HG02678 (cell line): ENCODE data around the gene PTH2.
"Not testable (repeated sequence)": the region's sequence is repeated elsewhere in the genome, so short reads cannot be mapped to it uniquely, and the experiment has no call there.

Experiments used
- ATAC-seq: cut with Tn5 transposase; IDR thresholded peaks from one replicate; pipeline ENCODE4 v1.9.1; 2021; ENCODE audit warnings: mild to moderate bottlenecking, moderate library complexity; ENCODE audit not compliant: unreplicated experiment

Gene PTH2

DNA sequence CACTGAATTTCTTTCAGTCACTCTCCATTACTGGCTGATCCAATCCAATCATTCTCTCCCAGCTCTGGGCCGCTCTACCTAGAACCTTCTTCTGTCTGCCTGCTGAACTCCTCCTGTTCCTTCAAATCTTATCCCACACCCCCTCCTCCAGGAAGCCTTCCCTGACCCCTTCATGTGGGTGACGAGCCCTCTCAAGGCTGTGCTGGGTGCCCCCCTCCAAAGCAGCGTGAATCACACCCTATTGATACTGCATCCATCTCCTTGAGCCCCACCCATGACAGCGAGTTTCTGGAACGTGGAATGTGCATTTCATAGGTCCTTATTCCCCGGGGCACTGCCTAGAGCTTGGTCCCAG, 25.2 kb upstream of the PTH2 start:
- ATAC-seq: no peak

DNA sequence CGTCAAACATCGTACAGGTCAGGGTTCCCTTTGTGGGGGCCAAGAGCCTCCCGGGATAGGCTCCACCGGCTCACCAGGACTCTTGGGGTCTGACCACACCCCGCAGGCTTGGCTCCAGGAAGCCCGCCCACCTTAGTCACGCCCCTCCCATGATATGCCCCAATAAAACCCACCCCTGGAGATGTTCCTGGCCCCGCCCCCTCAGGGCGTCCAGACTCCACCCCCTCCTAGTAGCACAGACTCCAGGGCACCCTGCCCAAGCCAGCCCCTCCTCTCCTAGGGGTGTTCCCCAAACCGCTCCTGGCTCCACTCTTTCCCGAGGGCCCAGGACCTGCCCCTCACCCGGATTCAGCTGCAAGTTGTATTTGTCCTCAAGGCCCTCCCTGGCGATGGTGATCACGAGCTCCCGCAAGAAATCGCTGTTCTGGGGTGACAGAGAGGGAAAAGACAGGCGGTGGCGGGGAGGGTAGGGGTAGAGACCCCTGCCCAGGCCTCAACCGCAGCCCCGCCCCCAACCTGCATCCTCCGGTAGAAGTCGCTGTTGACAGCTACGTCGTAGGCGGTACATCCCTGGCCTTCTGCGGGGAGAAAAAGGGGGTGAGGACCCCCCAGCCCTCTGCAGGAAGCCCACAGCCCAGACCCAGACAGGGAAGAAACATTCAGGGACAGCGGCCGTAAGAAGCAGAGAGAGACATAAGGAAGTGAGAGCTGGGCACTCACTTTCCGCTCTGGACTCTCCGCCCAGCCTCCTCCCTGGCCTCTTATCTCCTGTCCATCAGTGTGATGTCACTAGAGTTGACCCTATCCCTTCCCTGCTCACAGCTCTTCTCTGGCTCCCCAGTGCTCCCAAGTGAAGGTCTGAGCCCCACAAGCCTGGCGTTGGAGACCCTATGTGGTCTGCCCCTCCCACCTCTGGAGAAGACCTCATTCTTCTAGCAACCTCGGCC, 24.5 kb upstream of the PTH2 start:
- ATAC-seq: no peak

DNA sequence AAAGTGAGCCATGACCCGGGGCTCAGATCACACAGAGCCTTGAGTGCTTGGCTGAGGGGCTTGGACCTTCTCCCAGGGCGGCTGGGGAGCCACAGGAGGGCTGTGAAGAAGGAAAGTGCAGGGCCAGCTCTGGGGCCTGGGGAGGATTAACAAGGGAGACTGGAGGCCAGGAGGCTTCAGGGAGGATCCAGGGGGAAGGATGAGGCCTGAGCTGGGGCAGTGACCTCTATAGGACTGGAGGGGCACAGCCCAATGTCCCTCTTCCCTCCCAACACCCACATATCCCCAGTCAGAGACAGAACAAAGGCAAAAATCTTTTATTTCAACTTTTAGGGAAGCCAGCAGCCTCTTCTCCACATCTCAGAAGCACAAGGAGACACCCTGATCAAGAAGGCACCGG, 22.8 kb upstream of the PTH2 start:
- no peak for ATAC-seq

DNA sequence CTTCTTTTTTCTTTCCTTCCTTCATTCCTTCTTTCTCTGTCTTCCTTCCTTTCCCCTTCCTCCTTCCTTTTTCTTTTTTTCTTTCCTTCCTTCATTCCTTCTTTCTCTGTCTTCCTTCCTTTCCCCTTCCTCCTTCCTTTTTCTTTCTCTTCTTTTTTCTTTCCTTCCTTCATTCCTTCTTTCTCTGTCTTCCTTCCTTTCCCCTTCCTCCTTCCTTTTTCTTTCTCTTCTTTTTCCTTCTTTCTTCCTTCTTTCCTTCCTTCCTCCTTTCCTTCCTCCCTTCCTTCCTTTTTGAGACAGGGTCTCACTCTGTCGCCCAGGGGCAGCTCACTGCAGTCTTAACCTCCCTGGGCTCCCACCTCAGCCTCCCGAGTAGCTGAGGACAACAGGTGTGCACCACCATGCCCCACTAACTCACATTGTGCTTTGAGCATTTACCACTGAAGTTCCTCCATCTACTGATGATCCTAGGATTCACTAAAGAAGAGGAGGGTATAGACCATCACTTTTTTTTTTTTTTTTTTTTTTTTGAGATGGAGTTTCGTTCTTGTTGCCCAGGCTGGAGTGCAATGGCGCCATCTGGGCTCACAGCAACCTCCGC, 21.0 kb upstream of the PTH2 start:
- ATAC-seq: not testable (repeated sequence)

DNA sequence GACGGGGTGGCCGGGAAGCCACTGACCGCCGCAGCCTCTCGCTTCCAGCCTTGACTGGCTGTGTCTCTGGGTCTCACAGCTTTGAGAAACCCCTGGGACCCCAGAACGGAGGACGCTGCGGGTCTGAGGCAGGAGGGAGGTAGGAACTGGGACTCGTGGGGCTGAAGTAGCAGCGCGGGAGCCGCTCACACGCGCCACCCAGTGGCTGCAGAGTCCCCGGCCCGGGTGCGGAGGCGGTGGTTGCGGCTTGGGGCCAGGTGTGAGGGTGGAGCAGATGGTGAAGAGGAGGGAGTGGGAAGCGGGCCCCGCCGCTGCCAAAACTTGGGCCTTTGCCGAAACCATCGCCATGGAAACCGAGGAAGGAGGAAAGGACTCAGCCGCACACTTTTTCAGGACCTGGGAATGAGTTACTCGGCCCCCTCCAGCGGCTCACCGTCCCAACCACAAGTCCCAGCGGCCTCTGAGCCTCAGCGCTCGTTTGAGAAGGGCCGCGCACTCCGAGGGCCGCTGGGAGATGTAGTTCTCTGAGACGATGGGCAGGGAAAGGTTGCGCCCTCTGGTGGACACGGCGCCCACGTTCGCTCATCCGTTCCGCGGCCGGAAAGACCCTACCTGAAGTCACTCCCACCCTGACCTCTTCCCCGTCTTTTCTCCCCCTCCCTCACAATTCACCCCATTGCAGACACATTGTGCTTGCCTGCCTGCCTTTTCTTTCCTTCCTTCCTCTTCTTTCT, 20.3 kb upstream of the PTH2 start:
- peak; percentile 81 for ATAC-seq

DNA sequence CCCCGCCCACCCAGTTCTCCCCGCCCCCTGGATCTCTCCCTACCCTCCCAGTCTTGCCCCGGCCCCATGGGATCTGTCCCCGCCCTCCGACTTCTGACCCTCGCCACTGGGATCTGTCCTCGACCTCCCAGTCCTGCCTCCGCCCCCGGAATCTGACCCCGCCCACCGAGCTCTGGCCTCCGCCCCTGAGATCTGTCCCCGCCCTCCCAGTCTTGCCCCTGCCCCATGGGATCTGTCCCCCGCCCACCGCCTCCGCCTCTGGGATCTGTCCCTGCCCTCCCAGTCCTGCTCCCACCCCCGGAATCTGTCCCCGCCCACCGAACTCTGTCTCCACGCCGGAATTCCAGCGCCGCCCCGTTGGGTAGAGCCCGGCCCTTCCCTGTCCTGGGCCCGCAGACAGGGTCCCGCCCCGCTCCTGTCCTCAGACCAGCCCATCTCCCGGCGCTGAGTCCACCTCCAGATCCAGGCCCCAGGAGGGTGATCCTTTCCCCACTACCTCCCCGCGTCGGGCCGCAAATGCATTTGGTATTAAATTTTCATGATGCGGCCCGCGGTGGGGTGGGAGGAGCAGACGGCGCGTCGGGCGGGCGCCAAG, 19.6 kb upstream of the PTH2 start:
- peak; percentile 15 for ATAC-seq

DNA sequence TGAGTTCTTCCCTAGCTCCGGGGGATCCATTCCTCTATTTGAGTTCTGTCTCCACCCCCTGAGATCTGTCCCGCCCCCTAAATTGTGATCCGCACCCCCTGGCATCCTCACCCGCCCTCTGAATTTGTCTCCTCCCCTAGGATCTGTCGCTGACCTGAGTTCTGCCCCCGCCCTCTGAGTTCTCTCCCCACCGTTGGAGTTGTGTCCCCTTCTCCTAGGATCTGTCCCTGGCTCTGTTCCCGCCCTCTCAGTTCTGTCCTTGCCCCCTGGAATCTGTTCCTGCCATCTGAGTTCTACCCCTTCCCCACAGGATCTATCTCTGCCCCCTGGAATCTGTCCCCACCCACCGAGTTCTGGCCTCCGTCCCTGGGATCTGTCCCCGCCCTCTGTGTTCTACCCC, 19.1 kb upstream of the PTH2 start:
- ATAC-seq: no peak

DNA sequence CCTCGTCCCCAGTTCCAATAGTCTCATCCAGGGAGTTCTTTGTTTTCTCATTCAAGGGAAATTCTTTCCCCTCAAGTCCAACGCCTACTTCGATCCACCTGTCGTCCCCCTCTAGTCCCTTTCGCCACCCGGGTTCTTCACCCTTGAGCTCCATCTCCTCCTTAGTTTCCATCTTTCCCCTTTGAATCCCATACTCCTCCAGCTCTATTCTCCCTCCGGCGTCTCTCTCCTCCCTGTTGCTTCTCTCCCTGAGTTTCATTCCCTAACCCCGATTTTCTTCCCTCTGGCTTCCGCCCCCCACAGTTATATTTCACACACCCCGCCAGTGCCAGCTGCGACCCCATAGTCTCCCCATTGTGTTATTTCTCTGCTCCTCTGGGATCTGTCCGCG, 18.7 kb upstream of the PTH2 start:
- no peak for ATAC-seq

DNA sequence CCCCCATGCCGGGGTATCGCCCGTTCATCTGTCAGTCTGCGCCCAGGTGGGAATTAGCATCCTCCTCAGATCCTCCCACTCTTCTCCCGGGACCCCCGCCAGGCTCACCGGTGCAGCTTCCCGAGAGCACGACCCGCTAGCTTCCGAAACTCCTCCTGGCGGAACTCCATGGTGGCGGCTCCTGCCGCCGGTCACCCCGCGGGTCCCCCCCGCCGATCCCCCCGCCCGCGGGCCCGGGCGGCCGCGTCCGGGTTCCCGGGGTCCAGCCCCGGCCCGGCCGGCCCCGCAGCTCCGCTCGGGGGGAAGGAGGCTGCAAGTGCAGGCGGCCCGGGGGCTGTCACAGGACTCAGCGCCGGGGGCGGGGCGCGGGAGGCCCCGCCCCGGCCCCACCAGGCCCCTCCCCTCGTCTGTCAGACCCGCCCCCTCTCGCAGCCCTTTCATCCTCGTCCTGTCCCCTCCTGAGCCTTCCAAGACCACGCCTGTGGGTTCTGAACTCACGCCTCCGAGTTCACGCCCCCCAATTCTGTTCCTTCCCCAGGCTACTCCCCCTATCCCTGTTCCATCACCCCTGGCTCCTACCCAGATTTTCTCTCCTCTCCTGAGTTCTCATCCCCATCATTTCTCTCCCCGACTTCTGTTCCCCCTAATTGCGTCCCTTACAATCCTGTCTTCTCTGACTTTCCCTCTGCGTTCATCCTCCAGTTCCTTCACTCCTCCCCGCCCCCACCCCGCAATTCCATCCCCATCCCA, 18.1 kb upstream of the PTH2 start, which contains the start of gene SLC17A7:
Gene SLC17A7, minus strand, starts transcription at position 318 of the 750 bp plus-strand sequence. Its CDS starts 148 bp downstream, at position 170.
- no peak for ATAC-seq

DNA sequence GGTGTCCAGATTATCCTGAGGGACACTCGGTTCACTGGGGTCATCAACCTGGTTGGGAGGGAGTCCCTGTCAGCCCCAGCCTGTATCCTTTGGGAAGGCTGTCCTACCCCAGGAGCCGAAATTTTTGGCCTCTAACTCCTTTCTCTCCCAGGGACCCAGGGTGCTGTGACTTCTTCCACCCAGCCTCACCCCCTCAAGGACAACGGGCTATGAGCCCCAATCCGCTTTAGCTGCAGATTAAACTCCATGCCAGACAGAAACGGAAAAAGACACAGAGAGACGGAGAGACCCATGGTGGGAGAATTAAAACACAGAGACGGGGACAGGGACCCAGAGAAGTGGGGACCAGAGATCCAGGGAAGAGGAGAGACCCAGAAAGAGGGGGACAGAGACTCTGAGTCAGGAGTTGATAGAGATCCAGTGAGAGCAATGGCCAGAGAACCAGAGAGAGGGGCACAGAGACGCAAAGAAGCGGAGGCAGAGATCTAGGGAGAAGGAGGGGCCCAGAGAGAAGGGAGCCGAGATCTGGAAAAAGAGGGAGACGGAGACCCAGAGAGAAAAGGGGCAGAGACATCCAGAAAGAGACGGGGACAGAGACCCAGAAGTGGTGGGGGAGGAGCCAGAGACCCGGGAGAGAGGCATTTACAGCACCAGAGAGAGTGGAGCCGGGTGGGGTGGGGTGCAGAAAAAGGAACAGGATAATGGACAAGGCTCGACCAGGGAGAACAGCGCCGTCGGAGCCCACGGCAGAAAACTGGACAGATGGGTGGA, 17.4 kb upstream of the PTH2 start:
- no peak for ATAC-seq

DNA sequence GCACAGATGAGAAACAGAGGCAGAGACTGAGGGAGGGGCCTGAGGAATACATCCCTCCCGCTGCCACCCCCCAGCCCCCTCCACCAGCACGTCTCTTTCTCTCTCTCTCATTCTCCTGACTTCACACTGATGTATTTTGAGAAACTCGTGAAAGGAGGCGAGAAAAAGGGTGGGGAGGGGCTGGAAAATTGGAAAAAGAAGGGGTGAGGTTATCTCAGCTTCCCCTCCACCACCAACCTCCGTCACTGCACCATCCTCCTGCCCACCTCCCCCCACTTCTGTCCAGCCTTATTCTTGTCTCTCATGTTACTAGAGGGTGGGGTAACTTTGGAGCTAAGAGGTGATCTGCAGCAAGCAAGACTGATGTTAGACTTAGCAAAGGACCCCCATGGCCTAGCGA, 16.6 kb upstream of the PTH2 start:
- no peak for ATAC-seq

DNA sequence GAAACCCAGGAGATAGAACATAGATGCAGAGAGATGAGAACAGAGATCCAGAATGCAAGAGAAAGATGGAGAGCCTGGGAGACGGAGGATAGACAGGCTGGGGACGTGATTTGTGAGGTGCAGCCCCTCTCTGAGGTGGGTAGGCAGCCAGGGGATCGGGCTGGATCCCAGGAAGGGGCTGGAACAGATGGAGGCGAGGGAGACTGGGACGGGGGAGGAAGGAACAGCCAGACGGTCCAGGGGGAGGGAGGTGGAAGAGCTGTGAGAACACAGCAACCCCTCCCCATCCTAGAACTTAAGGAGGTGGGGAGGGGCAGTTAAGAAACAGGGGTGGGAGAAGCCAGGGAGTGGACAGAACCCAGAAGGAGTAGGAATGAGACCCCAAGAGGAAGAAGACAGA, 15.0 kb upstream of the PTH2 start:
- no peak for ATAC-seq

DNA sequence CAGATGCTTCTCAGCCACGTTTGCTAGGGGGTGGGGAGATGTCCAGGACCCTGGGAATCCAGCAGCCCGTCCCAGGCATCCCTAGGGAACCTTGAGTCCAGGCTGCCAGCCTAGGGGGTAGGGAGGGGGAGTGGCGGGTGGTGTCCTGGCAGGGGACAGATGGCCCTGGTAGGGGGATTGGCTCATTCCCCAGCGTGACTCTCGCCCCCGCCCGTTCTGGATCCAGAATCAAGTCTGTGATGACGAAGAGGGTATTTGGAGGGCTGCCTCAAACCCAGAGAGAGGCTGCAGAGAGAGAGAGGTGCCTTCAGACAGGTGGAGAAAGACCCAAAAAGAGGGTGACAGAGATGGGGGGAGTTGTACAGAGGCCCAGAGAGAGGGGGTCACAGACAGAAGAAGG, 14.0 kb upstream of the PTH2 start:
- ATAC-seq: no peak

DNA sequence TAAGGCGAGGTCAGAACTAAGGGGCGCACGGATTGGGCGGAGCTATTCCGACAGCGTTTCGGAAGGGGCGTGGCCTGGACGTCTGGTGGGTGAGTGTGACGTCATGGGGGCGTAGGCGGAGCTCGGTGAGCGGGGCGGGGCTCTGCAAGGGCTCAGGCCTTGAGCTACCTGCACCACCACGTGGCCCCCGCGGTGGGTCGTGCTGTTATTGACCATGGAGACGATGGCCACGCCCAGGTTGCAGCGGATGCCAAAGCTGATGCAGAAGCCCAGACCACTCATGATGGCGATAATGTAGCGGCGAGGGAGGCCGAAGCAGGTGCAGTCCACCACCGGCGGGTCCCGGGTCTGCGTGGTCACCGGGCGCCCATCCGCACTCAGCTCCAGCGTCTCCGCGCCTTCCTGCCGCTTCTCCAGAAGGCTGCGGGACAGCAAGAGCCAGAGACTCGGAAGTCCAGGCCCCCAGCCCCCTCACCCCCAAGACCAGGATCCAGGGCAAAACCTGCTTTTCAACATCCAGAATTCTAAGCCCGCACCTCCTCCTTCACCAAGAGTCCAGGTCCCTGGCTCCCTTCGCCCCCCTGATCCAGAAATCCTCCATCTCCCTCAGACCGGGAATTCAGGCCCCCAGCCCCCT, 13.3 kb upstream of the PTH2 start:
- no peak for ATAC-seq

DNA sequence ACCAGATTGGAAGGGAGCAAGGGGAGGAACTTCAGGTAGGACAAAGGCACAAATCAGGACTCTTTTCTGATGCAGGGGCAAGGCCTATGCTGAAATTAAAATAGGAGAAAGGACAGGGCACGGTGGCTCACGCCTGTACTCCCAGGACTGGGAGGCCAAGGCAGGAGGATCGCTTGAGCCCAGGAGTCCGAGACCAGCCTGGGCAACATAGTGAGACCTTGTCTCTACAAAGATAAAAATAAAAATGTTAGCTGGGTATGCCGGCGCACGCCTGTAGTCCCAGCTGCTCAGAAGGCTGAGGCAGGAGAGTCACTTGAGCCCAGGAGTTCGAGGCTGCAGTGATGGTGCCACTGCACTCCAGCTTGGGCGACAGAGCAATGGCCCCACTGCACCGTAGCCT, 12.4 kb upstream of the PTH2 start:
- ATAC-seq: no peak

DNA sequence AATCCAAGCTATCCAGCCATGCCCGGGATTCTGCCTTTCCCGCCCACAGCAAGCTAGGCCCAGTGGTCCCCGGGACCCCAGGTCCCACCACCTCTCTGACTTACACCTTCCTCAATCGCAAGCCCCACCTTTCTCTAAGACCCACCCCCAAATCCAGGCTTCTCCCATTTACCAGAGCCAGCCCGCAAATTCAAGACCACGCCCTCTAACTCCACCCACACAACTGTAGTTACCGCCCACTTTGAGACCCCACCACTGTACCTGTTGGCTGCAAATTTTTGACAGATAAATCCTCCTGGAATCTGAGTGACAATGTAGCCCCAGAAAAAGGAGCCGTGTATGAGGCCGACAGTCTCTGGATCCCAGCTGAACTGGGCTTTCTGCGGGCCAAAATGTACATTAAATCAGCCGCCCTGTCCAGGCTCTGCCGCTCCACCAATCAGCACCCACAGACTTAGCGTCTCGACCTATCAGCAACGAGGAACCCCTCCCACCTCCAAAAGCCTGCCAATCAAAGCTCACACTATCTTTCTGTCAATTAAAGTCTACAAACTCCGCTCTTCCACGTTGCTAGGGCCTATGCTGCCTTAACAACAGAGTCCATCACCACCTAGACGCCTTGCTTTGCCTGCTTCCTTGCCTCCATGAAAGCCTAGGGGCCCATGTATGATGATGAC, 11.8 kb upstream of the PTH2 start:
- no peak for ATAC-seq

DNA sequence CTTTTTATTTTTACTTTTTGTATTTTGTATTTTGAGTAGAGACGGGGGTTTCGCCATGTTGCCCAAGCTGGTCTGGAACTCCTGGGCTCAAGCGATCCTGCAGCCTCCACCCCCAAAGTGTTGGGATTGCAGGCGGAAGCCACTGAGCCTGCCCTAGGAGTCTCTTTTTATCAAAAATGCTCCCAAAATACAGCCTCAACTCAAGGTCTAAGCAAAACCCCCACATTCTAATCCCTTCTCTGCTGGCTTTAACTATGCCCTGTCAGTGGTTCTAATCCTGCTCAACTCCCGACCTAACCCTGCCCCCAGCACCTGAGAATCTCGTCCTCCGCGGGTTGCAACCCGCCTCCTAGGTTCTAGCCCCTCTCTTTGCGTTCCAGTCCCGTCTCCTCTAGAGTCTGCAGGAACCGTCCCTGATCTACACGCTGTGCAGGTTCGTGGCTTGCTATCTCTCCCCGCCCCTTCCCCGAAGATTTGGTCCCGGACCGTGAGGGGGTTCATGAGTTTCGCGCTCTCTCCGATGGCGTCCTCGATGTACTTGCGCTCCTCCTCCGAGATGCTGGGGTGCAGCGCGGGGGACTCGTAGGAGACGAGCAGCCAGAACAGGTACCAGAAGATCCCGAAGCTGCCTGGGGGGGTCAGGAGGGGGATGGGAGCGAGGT, 10.1 kb upstream of the PTH2 start:
- no peak for ATAC-seq
